Thoracic aorta (tissue), 2 donors: Measurements from ENCODE around the gene RAPGEF4. TPM values are rescaled to one million over a fixed set of nuclear protein-coding genes. Genes with fewer than 3 reads are reported as not detected.
A peak's percentile ranks its signal among the peaks of the same experiment; 100 is the strongest.

Experiments used
- ATAC-seq: fragments of 150-250 bp; one replicate; pipeline ENCODE4 v1.8.0; 2017; ENCODE audit warnings: low read depth; ENCODE audit not compliant: insufficient number of reproducible peaks, low FRiP score
- DNase-seq: peaks from one replicate; pipeline ENCODE4 v3.0.0-alpha.2; 2020; ENCODE audit warnings: low spot score
- H3K27ac ChIP-seq, 2 donors: fragments of 200-600 bp; sonication (generic); 1 replicate in 1 of 2; 2 replicates in 1 of 2; pipeline ENCODE4 v1.5.1; 2016; ENCODE audit warnings: mild to moderate bottlenecking in 2 of 2, moderate library complexity in 2 of 2
- H3K27me3 ChIP-seq: fragments of 200-600 bp; sonication (generic); replicated peaks from 2 replicates; pipeline ENCODE4 v1.6.0; 2016; ENCODE audit warnings: mild to moderate bottlenecking; ENCODE audit not compliant: insufficient read depth
- H3K36me3 ChIP-seq: fragments of 200-600 bp; sonication (generic); one replicate; pipeline ENCODE4 v1.5.1; 2016
- H3K4me1 ChIP-seq, 2 donors: fragments of 200-600 bp; sonication (generic); 1 replicate in 1 of 2; 2 replicates in 1 of 2; pipeline versions ENCODE4 v1.5.1 to v1.6.0; 2016; ENCODE audit warnings: low read depth in 2 of 2, mild to moderate bottlenecking in 1 of 2; ENCODE audit not compliant: control insufficient read depth in 1 of 2
- H3K4me3 ChIP-seq: fragments of 200-600 bp; sonication (generic); 2 replicates; pipeline ENCODE4 v1.5.1; 2016; ENCODE audit warnings: mild to moderate bottlenecking
- H3K9me3 ChIP-seq: fragments of 200-600 bp; sonication (generic); 2 replicates; pipeline ENCODE4 v1.5.1; 2016
- CTCF ChIP-seq: fragments of 200-600 bp; sonication (generic); IDR thresholded peaks from one replicate; pipeline ENCODE4 v1.5.1; 2019; ENCODE audit warnings: antibody characterized with exemption
- total RNA-seq, 2 donors: library from RNA; depleted of rRNA; stranded (reverse); fragments of >200 nt; gene quantifications; one replicate each; pipeline versions ENCODE4 v1.1.0 to v1.2.3, GENCODE V29; 2016

Gene RAPGEF4
- total RNA-seq, 2 donors from 2014 or later = 9.9 to 18.4 TPM

GRCh38 chr2:172964511-172965139, 229.0 kb downstream of the RAPGEF4 start:
- Histone ChIP-seq H3K4me1 (peaks cover 6 to 16% of the 10 kb centered on the region in 2 donors), H3K4me3 (no peak overlapping the region), H3K27me3 (no peaks in the 10 kb centered on the region), H3K27ac (no peak overlapping the region), H3K36me3 (no peaks in the 10 kb centered on the region), H3K9me3 (no peaks in the 10 kb centered on the region)
- no peak for DNase-seq
- no peak for ATAC-seq
- TF ChIP-seq CTCF = no peak

- ATAC-seq = no peak
- Histone ChIP-seq H3K27me3 (no peaks in the 10 kb centered on the region), H3K9me3 (no peaks in the 10 kb centered on the region), H3K27ac (no peak overlapping the region), H3K4me1 (peaks cover 6 to 16% of the 10 kb centered on the region in 2 donors), H3K4me3 (no peak overlapping the region), H3K36me3 (no peaks in the 10 kb centered on the region)
- TF ChIP-seq CTCF = no peak
- no peak for DNase-seq
Measured at GRCh38 chr2:172965433-172966212, 230.0 kb downstream of the RAPGEF4 start.

- DNase-seq (no peak), ATAC-seq (no peak)
- Histone ChIP-seq H3K9me3 (no peaks in the 10 kb centered on the region), H3K36me3 (no peaks in the 10 kb centered on the region), H3K27ac (no peak overlapping the region), H3K4me1 (peaks cover 6 to 16% of the 10 kb centered on the region in 2 donors), H3K4me3 (no peak overlapping the region), H3K27me3 (no peaks in the 10 kb centered on the region)
- no peak for TF ChIP-seq CTCF
Measured at GRCh38 chr2:172967036-172967982, 231.7 kb downstream of the RAPGEF4 start.

GRCh38 chr2:172968061-172968469, 232.4 kb downstream of the RAPGEF4 start:
- H3K9me3 ChIP-seq = no peaks in the 10 kb centered on the region

More at GRCh38 chr2:172968061-172968469, 232.4 kb downstream of the RAPGEF4 start:
- peak; percentile 46 for DNase-seq
- Histone ChIP-seq H3K4me1 (peaks cover 6 to 16% of the 10 kb centered on the region in 2 donors), H3K27me3 (no peaks in the 10 kb centered on the region), H3K27ac (no peak overlapping the region), H3K4me3 (no peak overlapping the region), H3K36me3 (no peaks in the 10 kb centered on the region)
- TF ChIP-seq CTCF = no peak
- peak; percentile 75 for ATAC-seq
